ENCODE measurements around the gene CTU1. TPM values are rescaled to one million over a fixed set of nuclear protein-coding genes. Genes with fewer than 3 reads are reported as not detected.

CTU1 gene
- total and polyA plus RNA-seq, 10 donors = 1.1 to 8.2 (median 6.0) TPM

DNA sequence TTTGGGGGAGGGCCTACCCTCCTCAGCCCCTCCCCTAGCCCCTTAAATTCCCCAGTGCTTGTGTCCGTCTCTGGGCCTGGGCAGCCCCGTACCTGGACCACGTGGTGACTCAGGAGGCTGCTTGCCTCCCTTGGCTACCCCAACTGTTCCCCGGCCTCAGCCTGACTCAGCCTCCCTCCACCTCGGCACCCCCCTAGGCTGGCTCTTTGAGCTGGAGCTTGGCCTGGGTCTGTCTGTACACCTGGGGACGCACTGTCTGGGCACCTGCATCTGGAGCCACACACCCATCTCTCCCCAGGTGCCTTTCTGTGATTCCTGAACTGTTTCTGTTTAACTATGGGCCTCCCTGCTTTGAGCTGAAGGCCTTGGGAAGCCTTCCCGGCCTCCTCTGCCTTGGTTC is 23.7 kb downstream of the CTU1 start:
- TF ChIP-seq POLR2AphosphoS5 (IDR thresholded peaks at IDR 0.05) (no peak), POLR2A (IDR thresholded peaks at IDR 0.05) (no peak)
- TF ChIP-seq, protein P1, sequence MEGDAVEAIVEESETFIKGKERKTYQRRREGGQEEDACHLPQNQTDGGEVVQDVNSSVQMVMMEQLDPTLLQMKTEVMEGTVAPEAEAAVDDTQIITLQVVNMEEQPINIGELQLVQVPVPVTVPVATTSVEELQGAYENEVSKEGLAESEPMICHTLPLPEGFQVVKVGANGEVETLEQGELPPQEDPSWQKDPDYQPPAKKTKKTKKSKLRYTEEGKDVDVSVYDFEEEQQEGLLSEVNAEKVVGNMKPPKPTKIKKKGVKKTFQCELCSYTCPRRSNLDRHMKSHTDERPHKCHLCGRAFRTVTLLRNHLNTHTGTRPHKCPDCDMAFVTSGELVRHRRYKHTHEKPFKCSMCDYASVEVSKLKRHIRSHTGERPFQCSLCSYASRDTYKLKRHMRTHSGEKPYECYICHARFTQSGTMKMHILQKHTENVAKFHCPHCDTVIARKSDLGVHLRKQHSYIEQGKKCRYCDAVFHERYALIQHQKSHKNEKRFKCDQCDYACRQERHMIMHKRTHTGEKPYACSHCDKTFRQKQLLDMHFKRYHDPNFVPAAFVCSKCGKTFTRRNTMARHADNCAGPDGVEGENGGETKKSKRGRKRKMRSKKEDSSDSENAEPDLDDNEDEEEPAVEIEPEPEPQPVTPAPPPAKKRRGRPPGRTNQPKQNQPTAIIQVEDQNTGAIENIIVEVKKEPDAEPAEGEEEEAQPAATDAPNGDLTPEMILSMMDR (IDR thresholded peaks at IDR 0.05 in 8 of 11, conservative IDR thresholded peaks at IDR 0.05 in 3 of 11) = no peak
- peaks cover 0 to 18% (median 0%) of the 10 kb centered on the region in 7 donors for H3K27me3 ChIP-seq (replicated peaks in 1 of 7)
- H3K9me3 ChIP-seq = no peaks in the 10 kb centered on the region
- no peak for DNase-seq
- no peaks in the 10 kb centered on the region for H3K4me1 ChIP-seq
- H3K4me3 ChIP-seq = no peak overlapping the region
- H3K36me3 ChIP-seq = no peaks in the 10 kb centered on the region
- intact Hi-C loops (cut with DNase I; ENCODE audit: low total_unique reads) = no loop called here
- no peak overlapping the region for H3K27ac ChIP-seq
- 79 to 87% (median 83%) methylated on average over 7 of the region's 7 CpGs for WGBS, 5 donors

DNA sequence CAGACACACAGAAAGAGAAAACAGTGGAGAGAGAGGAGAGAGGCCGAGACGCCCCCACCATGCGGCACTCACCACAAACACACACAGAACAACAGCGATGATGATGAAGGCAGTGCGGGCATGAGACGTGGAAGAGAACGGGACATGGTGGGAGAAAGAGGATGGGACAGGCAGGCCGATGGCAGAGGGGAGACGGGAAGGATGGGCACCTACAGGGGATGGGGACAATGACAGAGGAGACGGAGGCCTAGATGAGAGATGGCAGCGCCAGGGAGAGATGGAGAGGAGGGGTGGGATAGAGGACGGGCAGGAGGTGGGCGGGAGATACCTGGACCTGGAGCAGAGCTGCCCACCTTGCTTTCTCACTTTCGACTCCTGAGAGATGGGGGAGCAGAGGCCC is 24.4 kb downstream of the CTU1 start:
- TF ChIP-seq POLR2AphosphoS5 (IDR thresholded peaks at IDR 0.05) = no peak
- no peak for TF ChIP-seq POLR2A (IDR thresholded peaks at IDR 0.05)
- TF ChIP-seq, protein P1 (IDR thresholded peaks at IDR 0.05 in 8 of 11, conservative IDR thresholded peaks at IDR 0.05 in 3 of 11) = no peak
- Histone ChIP-seq H3K4me3 (no peak overlapping the region), H3K4me1 (no peaks in the 10 kb centered on the region), H3K9me3 (no peaks in the 10 kb centered on the region), H3K27me3 (replicated peaks in 1 of 7) (peaks cover 0 to 18% (median 0%) of the 10 kb centered on the region in 7 donors), H3K36me3 (no peaks in the 10 kb centered on the region), H3K27ac (no peak overlapping the region)
- no peak for DNase-seq
- 79 to 80% (median 79%) methylated on average over 14 of the region's 14 CpGs for WGBS, 5 donors
- intact Hi-C loops (cut with DNase I; ENCODE audit: low total_unique reads) = no loop called here

DNA sequence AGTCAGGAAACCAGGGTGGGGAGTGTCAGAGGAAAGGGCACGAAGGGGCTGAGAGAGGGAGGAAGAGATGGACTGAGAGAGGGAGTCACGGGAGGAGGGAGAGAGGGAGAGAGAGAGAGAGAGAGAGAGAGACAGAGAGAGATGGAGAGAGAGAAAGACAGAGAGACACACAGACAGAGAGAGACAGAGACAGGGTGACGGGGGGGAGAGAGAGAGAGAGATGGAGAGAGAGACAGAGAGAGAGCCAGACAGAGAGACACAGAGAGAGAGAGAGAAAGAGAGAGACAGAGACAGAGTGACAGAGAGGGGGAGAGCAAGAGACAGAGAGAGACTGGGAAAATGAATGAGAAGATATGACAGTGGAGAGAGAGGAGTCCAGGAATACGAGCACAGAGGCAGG is 25.0 kb downstream of the CTU1 start:
- H3K27me3 ChIP-seq (replicated peaks in 1 of 7) = peaks cover 0 to 18% (median 0%) of the 10 kb centered on the region in 7 donors
- no peaks in the 10 kb centered on the region for H3K9me3 ChIP-seq
- no peak for DNase-seq
- no peaks in the 10 kb centered on the region for H3K36me3 ChIP-seq
- intact Hi-C loops (cut with DNase I; ENCODE audit: low total_unique reads) = no loop called here
- TF ChIP-seq, protein P1 (IDR thresholded peaks at IDR 0.05 in 8 of 11, conservative IDR thresholded peaks at IDR 0.05 in 3 of 11) = no peak
- no peak for TF ChIP-seq POLR2A (IDR thresholded peaks at IDR 0.05)
- TF ChIP-seq POLR2AphosphoS5 (IDR thresholded peaks at IDR 0.05) = no peak
- H3K27ac ChIP-seq = no peak overlapping the region
- no peaks in the 10 kb centered on the region for H3K4me1 ChIP-seq
- H3K4me3 ChIP-seq = no peak overlapping the region
- WGBS, 5 donors = 29 to 41% (median 36%) methylated on average over 4 of the region's 4 CpGs

DNA sequence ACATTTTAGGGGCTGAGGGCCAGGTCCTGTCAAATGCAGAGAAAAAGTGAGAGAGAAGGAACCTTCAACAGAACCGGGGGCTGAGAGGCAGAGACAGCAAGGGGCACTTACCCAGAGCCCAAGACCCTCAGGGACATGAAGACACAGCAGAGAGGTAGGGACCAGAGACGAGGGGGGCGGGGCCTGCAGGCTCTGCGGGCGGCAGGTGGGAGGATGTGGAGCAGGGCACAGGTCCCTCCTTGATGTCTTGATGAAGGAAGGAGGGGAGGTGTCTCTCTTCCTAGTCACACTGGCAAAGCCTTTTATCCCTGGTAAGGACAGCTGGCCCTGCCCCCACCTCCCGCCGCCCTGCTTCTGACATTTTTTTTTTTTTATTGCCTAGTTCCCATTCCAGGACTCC is 25.6 kb downstream of the CTU1 start, which contains the start of gene KLK14:
KLK14 (minus strand) TSS at position 277 of the 400 bp plus-strand sequence; CDS start at position 4, 273 bp downstream.
- no peak within 1 kb of the TSS for H3K4me3 ChIP-seq
- no peak within 1 kb of the TSS for H3K27ac ChIP-seq
- H3K9me3 ChIP-seq = no peaks in the 10 kb centered on the region
- no peaks in the 10 kb centered on the region for H3K4me1 ChIP-seq
- no peak for DNase-seq
- no peak for TF ChIP-seq POLR2AphosphoS5 (IDR thresholded peaks at IDR 0.05)
- TF ChIP-seq POLR2A (IDR thresholded peaks at IDR 0.05) = no peak
- TF ChIP-seq, protein P1 (IDR thresholded peaks at IDR 0.05 in 8 of 11, conservative IDR thresholded peaks at IDR 0.05 in 3 of 11) = no peak
- no peaks in the 10 kb centered on the region for H3K36me3 ChIP-seq
- peaks cover 0 to 18% (median 0%) of the 10 kb centered on the region in 7 donors for H3K27me3 ChIP-seq (replicated peaks in 1 of 7)
- 24 to 54% (median 41%) methylated on average over 7 of the region's 7 CpGs for WGBS, 5 donors
- intact Hi-C loops (cut with DNase I; ENCODE audit: low total_unique reads) = no loop called here
